Ammon's horn (tissue), 1 donor: ENCODE measurements around the gene ARHGAP27.
"Not testable (repeated sequence)": the region's sequence is repeated elsewhere in the genome, so short reads cannot be mapped to it uniquely, and the experiment has no call there.

Source experiments
- DNase-seq: peaks from one replicate; pipeline ENCODE4 v3.0.0-alpha.2; 2016; ENCODE audit warnings: low spot score

ARHGAP27 gene, protein sequence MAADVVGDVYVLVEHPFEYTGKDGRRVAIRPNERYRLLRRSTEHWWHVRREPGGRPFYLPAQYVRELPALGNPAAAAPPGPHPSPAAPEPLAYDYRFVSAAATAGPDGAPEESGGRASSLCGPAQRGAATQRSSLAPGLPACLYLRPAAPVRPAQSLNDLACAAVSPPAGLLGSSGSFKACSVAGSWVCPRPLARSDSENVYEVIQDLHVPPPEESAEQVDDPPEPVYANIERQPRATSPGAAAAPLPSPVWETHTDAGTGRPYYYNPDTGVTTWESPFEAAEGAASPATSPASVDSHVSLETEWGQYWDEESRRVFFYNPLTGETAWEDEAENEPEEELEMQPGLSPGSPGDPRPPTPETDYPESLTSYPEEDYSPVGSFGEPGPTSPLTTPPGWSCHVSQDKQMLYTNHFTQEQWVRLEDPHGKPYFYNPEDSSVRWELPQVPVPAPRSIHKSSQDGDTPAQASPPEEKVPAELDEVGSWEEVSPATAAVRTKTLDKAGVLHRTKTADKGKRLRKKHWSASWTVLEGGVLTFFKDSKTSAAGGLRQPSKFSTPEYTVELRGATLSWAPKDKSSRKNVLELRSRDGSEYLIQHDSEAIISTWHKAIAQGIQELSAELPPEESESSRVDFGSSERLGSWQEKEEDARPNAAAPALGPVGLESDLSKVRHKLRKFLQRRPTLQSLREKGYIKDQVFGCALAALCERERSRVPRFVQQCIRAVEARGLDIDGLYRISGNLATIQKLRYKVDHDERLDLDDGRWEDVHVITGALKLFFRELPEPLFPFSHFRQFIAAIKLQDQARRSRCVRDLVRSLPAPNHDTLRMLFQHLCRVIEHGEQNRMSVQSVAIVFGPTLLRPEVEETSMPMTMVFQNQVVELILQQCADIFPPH

DNA sequence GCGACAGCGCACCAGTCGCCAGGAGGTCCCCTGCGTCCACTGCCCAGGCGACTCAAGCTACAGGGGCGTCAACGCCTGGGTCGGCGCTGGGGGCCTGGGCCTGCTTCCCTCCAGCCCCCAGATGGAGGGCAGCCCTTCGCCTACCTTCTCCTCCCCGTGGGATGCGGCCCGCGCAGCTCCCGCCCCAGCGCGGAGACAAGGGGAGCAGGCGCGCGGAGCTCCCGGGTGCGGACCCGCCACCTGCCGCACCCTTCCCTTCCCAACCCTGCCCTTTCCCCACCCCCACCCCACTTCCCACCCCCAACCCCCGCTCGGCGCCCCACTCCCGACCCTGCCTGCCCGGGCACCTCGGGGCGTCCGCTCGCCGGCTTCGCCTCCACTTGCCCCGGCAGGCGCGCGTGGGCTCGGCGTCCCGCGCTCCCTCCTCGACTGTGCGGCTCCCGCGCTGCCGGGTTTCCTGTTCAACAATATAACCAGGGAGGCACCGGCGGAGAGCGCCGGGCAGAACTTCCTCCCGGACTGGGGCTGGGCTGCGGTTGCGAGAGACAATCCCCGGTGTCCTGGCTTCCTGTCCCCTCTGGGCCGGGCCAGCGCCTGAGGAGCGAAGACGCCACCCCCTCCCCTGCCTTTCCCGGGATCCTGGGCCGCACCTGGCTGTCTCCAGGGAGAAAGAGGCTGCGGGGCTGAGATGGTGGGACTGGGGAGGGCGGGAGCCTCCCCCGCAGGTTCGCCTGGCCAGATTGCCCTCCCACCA is at the start of gene ARHGAP27:
Gene ARHGAP27 (minus strand): TSS at position 466 of the 754 bp plus-strand sequence. CDS start 2,591 bp downstream, outside the sequence.
- no peak for DNase-seq

DNA sequence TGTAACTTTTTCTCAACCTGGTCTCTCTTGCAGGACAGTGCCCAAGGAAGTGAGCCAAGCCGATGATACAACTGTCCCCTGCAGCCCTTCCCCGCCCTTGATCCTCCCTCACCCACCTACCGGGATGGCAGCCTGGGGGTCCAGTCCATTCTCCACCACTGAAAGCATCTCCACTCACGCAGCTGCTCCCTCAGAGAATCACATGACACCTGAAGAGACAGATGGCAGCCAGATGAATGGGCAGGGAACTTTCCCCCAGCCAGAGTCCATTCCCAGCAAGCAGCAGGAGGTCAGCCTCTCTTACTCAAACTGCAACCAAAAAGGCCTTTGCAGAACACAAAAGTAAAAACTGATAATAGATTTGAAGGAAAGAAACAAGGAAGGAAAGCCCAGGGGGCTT is 49.6 kb upstream of the ARHGAP27 start:
- DNase-seq = not testable (repeated sequence)

DNA sequence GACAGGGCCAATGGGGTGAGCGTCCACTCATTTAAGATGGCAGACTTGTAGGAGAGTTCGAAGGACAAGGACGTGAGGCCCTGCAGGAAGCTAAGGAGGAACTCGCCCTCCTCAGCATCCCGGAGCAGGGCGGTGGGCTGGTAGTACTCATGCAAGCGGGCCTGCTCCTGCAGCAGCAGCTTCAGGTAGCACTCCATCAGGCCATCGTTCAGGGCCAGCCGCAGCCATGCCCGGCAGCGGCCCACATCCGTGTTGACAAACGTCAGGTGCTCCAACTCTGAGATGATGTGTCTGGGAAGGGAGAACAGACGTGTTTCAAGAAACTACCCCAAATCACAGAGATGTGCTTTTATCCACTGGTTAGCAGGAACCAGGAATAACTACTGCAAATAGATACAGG is 42.8 kb upstream of the ARHGAP27 start:
- DNase-seq = not testable (repeated sequence)

DNA sequence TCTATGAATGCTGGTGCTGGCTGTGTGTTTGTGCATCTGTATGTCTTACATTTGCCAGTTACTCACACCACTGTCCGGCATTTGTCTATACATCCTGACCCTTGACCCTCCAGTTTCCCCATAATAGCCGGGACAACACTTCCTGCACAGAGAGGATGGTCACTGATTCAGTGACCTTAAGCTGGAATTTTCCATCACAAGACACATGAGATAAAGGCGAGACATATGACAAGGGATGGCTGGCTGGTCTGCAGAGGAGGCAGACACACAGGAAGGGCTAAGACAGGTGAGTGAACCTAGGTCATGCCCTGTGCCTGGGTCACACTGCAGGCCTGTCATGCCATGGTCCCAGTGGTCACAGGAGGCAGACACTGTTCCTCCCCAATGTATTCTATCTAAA is 39.6 kb upstream of the ARHGAP27 start:
- DNase-seq = not testable (repeated sequence)

DNA sequence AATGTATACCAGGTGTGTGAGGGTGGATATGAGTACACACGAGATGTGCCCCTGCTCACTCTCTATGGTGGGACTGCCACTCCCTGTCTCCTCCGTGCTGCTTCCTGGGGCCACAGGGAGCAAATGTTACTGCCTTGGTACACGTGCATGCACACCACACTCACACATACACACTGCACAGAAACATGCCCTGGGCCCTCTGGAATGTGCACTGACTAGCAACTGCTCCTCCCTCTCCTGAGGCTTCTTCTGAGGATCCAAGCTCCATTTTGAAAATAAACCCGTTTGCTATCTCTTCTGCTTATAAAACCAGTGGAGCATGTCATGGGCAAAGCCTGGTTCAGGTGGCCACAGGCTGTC is 36.5 kb upstream of the ARHGAP27 start:
- DNase-seq = not testable (repeated sequence)

DNA sequence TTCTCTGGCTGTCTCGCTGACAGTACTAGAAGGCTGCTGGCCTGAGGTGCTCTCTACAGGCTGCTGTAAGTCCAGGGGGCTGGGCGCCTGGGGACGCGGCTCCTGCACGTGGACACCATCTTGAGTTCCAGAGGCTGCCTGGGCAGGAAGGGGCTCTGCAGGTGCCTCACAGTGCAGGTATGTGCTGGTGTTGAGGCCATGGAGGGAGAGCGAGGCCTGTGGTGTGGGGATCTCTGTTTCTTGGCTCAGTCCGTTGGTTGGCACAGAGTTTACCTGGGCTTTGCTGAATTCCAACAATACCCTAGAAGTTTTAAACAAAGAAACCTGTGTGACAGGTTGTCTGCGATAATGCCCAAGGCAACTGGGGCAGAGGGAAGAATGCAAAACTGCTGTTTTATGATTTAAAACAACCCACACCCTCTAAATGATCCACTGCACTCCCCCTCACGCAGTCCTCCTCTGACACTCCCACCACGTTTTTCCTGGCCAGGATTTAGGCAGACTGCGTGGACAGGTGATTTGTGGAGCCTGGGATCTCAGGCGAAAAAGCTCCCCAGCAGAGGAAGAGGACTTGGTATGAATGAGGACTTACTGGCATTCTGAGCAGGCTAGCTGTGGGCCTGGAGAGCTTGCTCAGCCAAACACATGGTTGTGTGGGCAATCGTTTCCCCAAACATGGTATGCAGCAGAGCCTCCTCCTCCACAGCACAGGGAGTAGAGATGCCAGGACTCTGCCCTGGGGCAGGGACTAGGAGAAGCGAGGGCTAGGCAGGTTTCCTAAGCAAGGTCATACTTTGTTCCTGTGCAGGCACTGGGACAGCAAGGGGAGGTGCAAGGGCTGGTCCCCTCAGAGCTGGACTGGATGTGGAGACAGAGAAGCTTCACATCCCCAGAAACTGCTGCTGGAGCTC is 35.9 kb upstream of the ARHGAP27 start:
- DNase-seq = not testable (repeated sequence)

DNA sequence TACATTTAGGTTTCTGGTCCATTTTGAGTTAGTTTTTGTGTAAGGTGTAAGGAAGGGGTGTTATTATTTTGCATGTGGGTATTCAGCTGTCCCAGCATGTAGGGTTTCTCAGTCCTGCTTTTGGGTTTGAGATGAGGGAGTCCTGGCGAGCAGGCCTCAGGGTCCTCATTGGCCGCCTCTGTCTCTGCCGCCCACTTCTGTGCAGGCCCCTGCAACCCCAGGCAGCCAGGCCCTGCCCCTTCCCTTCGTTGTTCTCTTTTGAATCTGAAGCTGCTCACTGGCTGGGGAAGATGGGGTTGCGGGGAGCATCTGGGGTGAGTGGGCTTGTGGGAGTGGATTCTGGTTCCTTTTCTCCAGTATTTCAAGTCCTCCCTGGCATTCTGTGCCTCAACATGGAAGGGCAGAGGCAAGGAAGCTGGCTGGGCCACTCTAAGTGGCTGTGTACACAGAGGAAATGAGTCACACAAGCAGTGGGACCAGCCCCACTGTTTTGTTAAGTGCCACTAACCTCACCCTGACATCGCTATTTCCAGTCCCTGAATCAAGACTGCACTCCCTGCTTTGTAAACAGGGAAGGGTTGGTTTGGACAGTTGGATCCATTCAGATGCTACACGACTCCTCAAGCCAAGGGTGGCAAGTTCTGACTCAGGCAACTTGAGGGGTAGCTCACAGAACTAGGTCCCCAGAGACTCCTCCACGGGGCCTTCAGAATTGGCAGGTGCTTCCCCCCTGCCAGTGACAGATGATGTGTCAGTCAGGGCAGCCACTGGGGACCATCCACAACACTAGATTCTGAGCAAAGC is 29.1 kb upstream of the ARHGAP27 start:
- not testable (repeated sequence) for DNase-seq

DNA sequence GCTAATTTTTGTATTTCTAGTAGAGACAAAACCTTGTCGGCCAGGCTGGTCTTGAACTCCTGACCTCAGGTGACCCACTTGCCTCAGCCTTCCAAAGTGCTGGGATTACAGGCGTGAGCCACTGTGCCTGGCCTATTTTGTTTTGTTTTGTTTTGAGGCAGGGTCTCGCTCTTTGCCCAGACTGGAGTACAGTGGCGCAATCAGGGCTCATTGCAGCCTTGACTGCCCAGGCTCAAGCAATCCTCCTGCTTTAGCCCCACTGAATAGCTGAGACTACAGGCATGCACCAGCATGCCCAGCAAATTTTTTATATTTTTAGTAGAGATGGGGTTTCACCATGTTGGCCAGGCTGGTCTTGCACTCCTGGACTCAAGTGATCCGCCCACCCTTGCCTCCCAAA is 27.8 kb upstream of the ARHGAP27 start:
- DNase-seq = not testable (repeated sequence)

DNA sequence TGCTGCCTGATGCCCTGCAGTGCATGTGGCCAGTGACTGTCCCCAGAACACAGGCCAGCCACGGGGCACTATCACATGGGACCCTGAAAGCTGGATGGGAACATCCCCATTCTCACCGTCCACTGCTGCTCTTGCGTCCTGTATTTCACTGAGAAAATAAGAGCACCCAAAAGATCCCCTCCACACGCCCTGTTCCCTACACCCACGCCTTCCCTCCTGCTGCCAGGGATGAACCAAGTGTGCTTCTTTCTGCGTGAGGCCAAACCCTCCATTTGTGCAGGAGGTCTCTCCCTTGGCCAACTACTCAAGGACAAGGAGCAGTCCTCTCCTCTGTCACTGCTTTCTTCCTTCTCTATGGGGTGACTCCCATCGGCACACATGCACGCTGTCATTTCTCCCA is 21.7 kb upstream of the ARHGAP27 start:
- DNase-seq = not testable (repeated sequence)

DNA sequence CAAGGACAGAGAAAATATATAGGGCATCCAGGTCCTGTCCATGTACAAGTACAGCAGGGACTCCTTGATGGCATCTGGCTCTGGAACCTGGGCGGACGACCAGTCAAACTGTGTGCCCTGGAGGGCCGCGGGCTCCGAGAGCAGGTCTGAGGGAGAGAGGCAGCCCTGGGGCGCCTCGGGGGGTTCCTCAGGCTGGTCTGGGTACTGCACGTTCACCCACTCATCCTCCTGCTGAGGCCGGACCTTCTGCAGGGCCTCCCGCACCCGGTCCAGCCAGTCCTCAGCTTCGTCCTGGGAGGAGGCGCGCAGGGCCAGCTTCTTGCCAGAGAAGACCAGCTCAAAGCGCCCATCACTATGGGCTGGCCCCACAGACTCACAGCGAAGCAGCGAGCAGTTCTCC is 21.1 kb upstream of the ARHGAP27 start:
- DNase-seq = not testable (repeated sequence)

DNA sequence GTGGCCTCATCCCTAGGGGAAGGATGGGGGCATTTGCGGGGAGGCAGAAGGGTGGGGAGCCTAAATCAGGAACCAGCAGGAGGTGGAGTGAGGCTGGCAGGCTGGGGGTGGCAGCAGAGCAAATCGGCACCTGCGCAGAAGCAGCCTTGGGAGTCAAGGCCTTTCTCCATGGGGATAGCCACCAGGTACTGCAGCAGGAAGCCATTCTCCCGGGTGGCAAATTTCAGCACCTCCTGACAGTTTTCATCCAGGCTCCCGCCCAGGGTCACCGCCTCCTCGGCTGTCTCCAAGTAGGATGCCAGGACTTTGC is 20.5 kb upstream of the ARHGAP27 start:
- DNase-seq = not testable (repeated sequence)

DNA sequence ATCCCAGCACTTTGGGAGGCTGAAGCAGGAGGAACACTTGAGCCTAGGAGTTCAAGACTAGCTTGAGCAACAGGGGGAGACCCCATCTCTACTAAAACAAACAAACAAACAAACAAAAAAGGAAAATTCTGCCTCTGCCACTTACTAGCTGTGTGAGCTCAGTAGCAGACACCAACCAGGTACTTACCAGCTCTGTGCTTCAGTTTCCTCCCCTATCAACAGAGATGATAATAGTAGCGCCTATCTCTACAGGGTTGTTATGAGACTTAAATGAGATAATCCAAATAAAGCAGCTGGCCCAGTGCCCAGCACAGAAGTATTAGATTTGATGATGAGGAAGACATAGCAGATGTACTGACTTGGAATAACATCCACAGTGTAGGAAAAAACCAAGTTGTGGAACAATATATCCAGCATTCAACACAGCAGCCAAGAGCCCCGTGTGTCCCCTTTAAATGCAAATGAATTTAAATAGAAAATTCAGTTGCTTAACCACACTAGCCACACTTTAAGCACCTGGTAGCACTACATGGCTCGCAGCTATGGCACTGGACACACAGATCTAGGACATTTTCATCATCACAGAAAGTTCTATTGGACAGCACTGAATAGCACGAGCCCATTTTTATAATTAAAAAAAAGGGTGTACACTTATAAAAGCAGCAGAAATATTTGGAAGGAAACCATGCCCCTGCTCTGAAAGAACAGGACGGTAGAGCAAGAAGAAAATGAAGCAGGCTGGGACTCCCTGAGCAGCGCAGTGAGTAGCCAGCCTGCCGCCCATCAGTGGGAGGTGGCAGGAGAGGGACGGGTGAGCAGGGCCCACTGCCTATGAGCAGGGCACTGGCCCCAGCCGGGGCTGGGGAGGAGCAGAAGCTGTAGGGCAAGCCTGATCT is 19.9 kb upstream of the ARHGAP27 start:
- DNase-seq = not testable (repeated sequence)

DNA sequence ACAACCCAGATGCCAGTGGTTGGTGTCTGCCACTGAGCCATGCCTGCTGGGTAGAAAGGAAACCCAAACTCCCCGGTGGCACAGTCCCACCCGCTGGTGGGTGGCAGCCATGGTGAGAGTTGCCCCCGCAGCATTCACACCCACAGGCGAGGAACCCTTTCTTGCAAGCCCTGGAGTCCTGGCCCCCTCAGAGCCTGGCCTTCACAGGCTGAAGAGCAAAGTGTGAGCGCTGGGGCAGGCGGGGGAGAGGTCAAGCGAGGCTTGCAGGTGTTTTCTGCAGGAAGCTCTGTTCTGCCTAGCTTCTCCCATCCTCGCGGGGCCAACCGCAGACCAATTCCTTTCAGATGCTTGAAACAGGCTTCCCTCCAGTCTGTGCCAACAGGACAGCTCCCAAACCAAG is 19.0 kb upstream of the ARHGAP27 start:
- DNase-seq = not testable (repeated sequence)

DNA sequence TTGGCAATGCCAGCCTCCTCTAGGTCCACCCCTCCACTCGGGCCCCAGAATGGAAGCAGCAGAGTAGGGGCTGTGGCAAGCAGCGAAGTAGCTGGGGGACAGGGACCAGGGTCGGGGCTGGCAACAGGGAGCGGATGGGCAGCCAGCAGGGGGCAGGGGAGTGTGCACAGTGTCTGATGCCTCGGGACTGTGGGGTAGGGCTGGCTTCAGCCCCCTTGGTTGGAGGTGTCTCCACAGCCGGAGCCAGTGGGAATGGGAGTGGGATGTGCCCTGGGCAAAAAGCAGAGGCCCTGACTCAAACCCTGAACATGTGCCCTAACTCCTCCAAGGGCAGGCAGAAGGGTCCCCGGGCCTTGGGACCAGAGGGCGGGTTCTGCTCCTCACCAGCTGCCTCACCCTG is 18.5 kb upstream of the ARHGAP27 start:
- no peak for DNase-seq

DNA sequence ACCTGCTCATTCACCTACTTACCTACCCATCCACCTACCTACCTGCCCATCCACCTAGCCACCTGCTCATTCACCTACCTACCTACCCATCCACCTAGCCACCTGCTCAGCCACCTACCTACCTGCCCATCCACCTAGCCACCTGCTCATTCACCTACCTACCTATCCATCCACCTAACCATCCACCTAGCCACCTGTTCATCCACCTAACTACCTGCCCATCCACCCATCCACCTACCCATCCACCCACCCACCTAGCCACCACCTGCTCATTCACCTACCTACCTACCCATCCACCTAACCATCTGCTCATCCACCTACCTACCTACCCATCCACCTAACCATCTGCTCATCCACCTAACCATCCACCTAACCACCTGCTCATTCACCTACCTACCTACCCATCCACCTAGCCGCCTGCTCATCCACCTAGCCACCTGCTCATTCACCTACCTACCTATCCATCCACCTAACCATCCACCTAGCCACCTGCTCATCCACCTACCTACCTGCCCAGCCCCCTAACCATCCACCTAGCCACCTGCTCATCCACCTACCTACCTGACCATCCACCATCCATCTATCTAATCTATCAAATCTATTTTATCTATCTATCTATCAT is 17.1 kb upstream of the ARHGAP27 start:
- DNase-seq = not testable (repeated sequence)

DNA sequence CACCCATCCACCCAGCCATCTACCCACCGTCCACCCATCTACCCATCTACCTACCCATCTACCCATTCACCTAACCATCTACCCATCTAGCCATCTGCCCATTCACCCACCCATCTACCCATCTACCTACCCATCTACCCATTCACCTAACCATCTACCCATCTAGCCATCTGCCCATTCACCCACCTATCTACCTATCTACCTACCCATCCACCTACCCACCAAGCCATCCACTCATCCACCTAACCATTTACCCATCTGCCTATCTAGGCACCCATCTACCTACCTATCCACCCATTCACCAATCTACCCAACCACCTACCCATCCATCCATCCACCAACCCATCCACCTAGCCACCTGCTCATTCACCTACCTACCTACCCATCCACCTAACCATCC is 16.6 kb upstream of the ARHGAP27 start:
- not testable (repeated sequence) for DNase-seq

DNA sequence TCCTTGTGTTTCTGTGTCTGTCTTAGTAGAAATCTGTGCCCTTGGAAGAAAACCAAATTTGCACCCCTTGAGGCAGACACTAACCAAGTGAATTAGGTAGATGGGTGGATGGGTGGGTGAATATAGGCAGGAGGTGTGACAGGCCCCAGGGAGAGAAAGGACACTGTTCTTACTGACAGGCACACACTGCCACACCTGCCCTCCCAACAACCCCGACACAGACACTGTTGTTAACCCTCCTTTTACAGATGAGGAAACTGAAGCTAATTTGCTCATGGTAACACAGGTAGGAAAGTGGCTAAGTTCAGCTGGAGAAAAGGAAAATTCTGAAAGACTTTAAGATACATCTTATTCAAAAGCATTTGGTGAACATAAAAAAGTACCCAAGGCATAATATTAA is 15.8 kb upstream of the ARHGAP27 start:
- DNase-seq = not testable (repeated sequence)

DNA sequence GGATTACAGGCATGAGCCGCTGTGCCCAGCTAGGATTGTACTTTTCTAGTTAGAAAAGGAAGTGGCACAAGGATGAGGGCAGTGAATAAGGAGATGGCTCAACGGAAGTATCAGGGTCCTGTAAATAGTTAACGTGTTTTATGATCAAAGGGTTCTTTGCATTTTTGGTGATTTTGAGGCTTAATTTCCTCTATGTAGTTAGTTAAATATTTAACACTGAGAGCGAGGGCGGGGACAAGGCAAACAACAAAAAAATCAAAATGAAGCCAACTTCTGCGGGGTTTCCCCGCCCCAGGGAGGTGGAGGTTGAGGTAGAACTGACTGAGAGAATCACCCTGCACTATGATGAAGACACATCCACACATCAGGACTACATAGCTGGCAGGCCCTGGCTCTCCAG is 15.4 kb upstream of the ARHGAP27 start:
- DNase-seq = not testable (repeated sequence)

DNA sequence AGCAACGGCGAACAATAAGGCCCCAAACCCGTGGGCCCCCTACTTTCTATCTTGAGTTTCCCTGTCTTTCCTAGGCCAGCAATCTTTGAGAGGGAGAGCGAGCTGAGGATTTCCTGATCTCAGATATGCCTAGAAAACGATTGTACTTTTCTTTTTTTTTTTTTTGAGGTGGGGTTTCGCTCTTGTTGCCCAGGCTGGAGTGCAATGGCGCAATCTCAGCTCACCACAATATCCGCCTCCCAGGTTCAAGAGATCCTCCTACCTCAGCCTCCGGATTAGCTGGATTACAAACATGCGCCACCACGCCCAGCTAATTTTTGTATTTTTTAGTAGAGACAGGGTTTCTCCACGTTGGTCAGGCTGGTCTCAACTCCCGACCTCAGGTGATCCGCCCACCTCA is 15.0 kb upstream of the ARHGAP27 start:
- DNase-seq = not testable (repeated sequence)
